NB4 (cell line): ENCODE measurements around the gene FAM20B.

Experiments
- POLR2A ChIP-seq: IDR thresholded peaks from 2 replicates; pipeline ENCODE4 v1.6.1; 2011; ENCODE audit warnings: mild to moderate bottlenecking; ENCODE audit not compliant: insufficient read length; ENCODE audit errors: extremely low read depth
- TF ChIP-seq, protein P1 (sequence below): IDR thresholded peaks from one replicate; pipeline ENCODE4 v1.5.1; 2012; ENCODE audit warnings: low read depth, low read length

- TF ChIP-seq, protein P1, sequence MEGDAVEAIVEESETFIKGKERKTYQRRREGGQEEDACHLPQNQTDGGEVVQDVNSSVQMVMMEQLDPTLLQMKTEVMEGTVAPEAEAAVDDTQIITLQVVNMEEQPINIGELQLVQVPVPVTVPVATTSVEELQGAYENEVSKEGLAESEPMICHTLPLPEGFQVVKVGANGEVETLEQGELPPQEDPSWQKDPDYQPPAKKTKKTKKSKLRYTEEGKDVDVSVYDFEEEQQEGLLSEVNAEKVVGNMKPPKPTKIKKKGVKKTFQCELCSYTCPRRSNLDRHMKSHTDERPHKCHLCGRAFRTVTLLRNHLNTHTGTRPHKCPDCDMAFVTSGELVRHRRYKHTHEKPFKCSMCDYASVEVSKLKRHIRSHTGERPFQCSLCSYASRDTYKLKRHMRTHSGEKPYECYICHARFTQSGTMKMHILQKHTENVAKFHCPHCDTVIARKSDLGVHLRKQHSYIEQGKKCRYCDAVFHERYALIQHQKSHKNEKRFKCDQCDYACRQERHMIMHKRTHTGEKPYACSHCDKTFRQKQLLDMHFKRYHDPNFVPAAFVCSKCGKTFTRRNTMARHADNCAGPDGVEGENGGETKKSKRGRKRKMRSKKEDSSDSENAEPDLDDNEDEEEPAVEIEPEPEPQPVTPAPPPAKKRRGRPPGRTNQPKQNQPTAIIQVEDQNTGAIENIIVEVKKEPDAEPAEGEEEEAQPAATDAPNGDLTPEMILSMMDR, result no peak
- TF ChIP-seq POLR2A, result no peak
Observed at GRCh38 chr1:179038528-179039281, 13.0 kb downstream of the FAM20B start.
